ENCODE results near the gene C1QTNF6.
"Not testable (repeated sequence)": the region's sequence is repeated elsewhere in the genome, so short reads cannot be mapped to it uniquely, and the experiment has no call there.

C1QTNF6 gene

GRCh38 chr22:37187891-37188761, at the start of gene C1QTNF6:
Gene C1QTNF6, minus strand, starts transcription at chr22:37188247. Its CDS starts 34 bp downstream, at chr22:37188213.
- DNase-seq (ENCODE audit: low read depth) = no peak

- no peak for DNase-seq (ENCODE audit: low read depth)
Measured at GRCh38 chr22:37235897-37236607, 48.0 kb upstream of the C1QTNF6 start.

GRCh38 chr22:37234736-37235711, 47.0 kb upstream of the C1QTNF6 start:
- DNase-seq (ENCODE audit: low read depth) = no peak

GRCh38 chr22:37233751-37234631, 45.9 kb upstream of the C1QTNF6 start:
- DNase-seq (ENCODE audit: low read depth) = peak; percentile 15

GRCh38 chr22:37233371-37233750, 45.3 kb upstream of the C1QTNF6 start:
- DNase-seq (ENCODE audit: low read depth) = not testable (repeated sequence)

- DNase-seq (ENCODE audit: low read depth) = no peak
Measured at GRCh38 chr22:37232140-37232998, 44.3 kb upstream of the C1QTNF6 start.

GRCh38 chr22:37231406-37232139, 43.5 kb upstream of the C1QTNF6 start:
- no peak for DNase-seq (ENCODE audit: low read depth)

GRCh38 chr22:37230673-37231405, 42.8 kb upstream of the C1QTNF6 start:
- peak; percentile 21 for DNase-seq (ENCODE audit: low read depth)

- DNase-seq (ENCODE audit: low read depth) = peak; percentile 39
Measured at GRCh38 chr22:37229805-37230672, 42.0 kb upstream of the C1QTNF6 start.

GRCh38 chr22:37229012-37229804, 41.2 kb upstream of the C1QTNF6 start:
- peak; percentile 82 for DNase-seq (ENCODE audit: low read depth)

GRCh38 chr22:37228106-37229011, 40.3 kb upstream of the C1QTNF6 start:
- peak; percentile 46 for DNase-seq (ENCODE audit: low read depth)

GRCh38 chr22:37226514-37226913, 38.5 kb upstream of the C1QTNF6 start:
- no peak for DNase-seq (ENCODE audit: low read depth)

GRCh38 chr22:37226087-37226486, 38.0 kb upstream of the C1QTNF6 start:
- no peak for DNase-seq (ENCODE audit: low read depth)

GRCh38 chr22:37225481-37225880, 37.4 kb upstream of the C1QTNF6 start:
- no peak for DNase-seq (ENCODE audit: low read depth)

GRCh38 chr22:37224757-37225420, 36.8 kb upstream of the C1QTNF6 start:
- DNase-seq (ENCODE audit: low read depth) = no peak
